DLD1 (cell line): ENCODE results near the gene SRRM5.
"Not testable (repeated sequence)": the region's sequence is repeated elsewhere in the genome, so short reads cannot be mapped to it uniquely, and the experiment has no call there.

Experiments used
- in situ Hi-C: cut with HindIII; loops from 2 replicates; pipeline ENCODE4 v1.10.0; 2017; ENCODE audit warnings: low sequenced_read_pairs

Gene SRRM5

DNA sequence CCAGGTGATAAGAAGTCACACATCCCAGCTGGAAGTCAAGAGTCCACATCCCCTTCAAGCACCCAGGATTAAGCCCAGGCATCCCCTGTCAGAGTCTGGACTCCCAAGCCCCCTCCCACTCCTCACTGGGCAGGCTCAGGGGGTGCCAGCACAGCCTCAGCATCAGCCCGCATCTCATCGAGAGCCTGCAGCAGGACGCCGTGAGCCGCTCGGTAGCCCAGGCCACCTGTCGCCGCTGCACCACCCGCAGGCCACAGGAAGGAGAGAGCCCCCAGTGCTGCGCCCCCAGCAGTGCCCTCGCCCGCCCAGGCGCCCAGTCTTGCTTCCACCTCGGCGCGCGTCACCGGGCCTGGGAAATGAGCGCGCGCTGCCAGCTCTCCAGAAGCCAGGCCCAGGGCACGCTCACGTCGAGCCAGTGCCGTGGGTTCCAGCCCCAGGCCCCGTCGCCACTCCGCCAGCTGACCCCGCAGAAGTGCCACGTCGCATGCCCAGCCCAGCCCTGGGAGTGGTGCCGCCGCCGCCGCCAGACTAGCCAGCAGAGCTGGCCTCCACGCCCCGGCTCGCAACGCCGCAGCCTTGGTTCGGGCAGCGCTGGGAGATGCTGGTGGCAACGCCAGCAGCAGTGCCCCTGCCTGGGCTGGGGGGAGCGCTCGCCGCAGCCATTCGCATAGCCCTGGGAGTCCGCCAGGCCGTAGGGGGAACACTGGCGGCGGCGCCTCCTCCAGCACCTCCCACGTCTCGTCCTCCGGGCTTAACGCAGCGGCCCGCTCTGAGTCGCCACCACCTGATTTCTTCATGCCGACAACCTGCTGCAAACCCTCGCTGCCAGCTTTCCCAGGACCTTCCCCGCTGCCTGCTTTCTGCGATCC is 19.8 kb upstream of the SRRM5 start:
- in situ Hi-C loops, result no loop called here

DNA sequence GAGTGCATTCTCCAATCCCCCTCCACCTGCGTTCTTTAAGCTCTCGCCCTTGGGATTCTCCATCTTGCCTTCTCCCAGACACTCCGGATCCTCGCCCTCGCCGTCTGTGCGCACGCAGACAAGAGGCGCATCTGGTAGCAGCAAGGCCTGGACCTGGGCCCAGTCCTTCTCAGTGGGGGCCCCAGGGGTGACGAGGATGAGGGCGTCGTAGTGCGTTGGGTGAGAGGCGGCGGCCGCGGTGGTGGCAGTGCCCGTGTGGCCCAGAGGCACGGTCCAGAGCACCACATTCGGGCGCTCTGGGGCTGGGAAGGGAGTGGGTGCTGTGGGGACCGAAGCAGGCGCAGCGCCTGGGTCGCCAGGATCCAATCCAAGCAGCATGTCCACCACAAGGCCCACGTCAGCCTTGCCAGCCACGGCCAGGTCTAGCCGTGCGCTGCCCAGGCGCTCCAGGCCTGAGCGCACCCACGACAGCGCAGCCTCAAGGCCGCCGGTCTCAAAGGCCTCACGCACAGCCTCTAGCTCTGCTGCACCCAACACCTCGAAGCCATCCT is 19.0 kb upstream of the SRRM5 start:
- in situ Hi-C loops, result no loop called here

DNA sequence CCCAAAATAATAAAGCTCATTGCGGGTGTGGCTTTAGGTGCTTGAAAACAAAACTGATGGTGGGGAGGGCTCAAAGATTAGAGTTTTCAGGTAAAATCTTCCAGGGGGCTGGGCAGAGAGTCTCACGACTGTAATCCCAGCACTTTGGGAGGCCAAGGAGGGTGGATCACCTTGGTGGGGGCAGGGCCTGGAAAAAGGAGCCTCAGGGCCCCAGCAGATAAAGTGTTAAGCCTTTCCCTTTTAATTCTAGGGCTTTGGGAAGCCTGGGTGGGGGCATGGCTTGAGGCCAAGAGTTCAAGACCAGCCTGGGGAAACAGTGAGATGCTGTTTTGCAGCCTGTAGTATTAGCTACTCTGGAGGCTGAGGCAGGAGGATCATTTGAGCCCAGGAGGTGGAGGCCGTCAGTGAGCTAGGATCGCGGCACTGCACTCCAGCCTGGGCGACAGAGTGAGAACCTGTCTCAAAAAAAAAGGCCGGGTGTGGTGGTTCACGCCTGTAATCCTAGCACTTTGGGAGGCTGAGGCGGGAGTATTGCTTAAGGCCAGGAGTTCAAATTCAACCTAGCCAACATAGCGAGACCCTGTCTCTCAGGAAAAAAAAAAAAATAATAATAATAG is 17.7 kb upstream of the SRRM5 start:
- in situ Hi-C loops, result no loop called here

DNA sequence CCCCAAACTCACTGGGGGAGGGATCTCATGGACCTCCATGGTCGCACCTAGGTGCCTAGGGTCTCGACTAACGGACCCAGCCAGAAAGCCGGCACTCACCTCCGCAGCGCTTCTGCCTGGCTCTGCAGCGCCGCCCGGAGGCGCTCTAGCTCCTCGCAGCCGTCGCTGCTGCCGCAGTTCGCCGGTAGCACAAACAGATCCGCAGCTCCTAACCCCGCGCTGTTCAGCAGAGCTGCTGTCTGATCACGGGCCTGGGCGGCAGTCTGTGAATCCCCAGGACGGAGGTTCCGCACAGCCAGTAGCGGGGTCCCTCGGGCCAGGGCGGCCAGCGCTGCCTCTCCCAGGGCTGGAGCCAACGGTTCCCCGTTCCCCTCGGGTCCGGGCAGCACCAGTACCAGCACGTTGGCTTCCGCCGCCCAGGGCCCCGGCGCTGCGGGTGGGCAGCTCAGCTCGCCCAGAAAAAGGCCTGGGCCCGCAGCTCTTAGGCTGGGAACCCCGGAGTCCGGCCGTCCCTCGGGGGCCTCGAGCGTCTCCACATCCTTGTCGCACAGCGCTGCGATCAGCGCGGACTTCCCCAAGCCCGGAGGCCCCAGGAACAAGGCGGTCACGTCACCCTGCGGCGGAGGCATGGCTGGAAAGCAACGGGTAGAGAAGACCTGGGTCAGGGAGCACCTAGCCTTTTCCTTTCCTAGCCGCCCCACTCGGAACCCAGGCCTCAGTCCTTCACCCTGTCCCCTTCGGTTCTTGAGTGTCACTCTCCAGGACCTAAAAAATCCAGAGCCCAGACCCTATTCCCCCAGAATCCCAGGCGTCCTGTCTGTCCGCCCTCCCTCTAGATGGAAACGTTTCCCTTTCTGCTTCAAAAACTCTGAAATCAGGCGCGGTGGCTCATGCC is 16.9 kb upstream of the SRRM5 start:
- in situ Hi-C loops, result no loop called here

DNA sequence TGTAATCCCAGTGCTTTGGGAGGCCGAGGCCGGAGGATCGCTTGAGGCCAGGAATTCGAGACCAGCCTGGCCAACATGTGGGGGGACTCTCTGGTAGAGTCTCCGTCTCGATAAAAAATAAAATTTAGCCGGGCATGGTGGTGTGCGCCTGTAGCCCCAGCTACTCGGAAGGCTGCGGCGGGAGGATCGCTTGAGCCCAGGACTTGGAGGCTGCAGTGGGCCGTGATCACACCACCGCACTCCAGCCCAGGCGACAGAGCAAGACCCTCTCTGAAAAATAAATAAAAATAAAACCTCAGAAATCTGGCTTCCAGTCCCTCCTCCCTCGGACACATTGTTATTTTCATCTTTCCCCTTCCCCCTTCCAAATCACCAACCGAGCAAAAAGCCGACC is 16.3 kb upstream of the SRRM5 start:
- in situ Hi-C loops, result no loop called here

DNA sequence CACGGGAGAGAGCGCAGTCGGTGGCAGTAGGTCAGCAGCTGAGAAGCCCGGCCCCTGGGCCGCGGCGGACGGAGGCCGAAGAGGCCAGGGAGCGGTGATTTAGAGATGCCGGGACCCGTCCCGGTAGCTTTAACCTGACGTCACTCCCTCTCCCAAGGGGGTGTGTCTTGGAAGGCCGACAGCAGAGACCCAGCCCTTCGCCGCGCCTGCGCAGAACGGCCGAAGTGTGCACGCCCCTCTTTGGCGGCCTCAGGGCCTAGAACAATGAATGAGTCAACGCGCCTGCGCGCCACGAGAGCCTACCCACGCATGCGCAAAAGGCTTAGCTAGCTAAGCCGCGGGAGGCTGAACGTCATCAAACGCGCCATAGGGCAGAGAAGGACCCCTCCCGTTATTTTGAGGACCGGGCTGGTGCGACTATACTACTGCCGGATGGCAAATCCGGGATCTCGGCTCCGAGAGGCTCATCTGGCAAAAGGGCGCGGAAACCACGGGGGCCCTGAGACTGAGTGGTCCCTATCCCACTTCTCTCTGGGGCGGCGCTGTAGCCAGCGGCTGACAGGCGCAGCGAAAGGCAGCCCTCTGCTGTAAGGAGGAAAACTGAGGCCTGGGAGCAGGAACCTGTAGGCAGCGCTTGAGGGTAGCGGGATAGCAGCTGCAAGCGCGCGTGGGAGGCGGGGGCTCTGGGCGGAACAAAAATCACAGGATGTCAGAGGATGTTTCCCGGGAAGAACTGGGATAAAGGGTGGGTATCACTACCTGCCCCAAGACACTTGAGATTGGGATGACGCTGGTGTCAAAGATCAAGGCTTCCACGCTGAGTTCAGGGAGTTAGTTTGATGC is 15.7 kb upstream of the SRRM5 start, which contains the start of the genes IRGQ and ZNF576:
IRGQ (minus strand) TSS at position 136 of the 843 bp plus-strand sequence. CDS start 796 bp downstream, outside the sequence.
ZNF576 (plus strand) TSS at position 597 of the 843 bp plus-strand sequence. CDS start 514 bp downstream, outside the sequence.
- in situ Hi-C loops, result no loop called here

DNA sequence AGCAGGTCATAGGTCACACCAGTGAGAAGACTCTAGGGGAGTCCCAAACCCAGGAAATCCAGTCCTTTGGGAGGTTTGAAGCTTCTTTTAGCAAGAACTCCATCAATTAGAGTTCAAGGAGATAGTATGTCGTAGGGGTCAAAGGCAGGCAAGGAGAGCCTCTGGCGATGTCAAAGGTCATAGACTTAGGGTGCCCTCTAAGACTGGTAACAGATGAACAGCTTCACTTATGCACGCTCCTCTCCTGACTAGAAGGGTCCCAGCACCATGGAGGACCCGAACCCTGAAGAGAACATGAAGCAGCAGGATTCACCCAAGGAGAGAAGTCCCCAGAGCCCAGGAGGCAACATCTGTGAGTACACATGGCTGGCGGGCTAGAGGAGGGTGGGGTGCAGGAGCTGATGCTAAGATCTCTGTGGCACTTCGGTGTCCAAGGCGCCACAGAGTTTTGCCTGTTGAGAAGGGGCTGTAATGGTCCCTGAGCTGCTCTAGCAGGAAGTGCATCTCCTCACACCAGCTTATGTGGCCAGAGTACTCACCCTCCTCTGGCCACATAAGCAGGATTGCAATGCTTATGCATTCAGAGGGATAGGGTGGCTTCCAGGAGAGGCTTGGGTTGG is 14.9 kb upstream of the SRRM5 start:
- in situ Hi-C loops, result no loop called here

DNA sequence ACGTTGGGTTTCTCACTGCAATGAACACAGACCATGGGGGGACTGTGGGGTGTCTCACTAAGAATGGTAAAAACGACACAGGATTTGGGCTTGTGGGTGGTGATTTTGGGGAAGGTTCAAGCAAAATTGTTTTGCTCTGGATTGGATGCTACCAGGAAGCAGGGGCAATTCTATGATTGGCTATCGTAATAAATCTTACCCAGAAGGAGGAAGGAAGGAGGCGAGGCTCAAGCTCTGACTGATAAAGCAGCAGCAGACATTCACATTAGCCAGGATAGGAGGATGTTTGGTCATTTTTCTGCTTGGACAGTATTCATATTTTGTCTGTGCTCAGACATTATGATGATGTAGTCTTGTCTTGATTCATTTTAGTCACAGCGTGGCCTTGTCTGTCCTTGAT is 14.0 kb upstream of the SRRM5 start:
- in situ Hi-C loops, result no loop called here

DNA sequence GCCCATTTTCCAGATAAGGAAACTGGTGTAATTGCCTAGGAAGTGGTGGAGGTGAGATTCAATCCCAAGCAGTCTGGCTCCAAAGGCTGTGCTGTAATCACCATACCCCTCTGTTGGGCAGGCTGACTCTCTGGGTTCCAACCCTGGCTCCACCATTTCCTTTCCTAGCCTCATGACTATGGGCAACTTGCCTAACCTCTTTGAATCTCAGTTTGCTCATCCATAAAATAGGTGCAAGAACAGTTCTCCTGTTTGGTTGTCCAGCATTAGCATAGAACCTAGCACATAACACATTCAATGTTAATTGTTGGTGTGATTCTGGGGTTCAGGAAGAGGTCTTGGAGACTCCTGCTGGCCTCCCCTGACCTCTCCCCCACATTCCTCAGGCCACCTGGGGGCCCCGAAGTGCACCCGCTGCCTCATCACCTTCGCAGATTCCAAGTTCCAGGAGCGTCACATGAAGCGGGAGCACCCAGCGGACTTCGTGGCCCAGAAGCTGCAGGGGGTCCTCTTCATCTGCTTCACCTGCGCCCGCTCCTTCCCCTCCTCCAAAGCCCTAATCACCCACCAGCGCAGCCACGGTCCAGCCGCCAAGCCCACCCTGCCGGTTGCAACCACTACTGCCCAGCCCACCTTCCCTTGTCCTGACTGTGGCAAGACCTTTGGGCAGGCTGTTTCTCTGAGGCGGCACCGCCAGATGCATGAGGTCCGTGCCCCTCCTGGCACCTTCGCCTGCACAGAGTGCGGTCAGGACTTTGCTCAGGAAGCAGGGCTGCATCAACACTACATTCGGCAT is 13.2 kb upstream of the SRRM5 start:
- in situ Hi-C loops, result no loop called here

DNA sequence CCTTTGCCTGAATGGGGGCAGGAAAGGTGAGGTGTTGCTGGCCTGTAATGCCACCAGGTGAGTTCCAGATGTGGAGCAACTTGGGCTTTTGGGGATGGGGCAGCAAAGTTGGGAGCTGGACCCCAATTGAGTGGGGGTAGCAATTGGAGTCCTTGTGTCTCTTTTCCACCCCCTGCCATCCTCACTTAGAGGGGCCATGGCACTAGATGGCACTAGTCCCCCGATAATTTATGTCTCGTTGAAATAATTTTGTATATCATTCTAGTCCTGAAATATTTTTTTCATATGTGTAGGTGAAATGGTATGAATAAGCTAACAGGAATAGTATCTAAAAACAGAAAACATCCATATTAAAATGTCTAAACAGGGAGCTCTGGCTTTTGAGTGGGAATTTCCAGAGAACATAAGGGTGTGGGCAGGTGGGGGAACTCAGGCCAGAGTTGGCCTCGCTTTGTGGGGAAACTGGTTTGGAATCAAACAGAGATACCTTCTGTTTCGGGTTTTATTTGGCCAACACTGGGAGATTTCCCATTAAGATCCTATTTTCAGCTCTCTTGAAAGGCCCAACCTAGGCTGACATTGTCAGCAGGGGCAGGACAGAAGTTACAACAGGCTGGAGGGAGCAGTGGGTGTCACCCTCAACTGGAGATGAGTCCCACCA is 12.1 kb upstream of the SRRM5 start:
- in situ Hi-C loops, result no loop called here

DNA sequence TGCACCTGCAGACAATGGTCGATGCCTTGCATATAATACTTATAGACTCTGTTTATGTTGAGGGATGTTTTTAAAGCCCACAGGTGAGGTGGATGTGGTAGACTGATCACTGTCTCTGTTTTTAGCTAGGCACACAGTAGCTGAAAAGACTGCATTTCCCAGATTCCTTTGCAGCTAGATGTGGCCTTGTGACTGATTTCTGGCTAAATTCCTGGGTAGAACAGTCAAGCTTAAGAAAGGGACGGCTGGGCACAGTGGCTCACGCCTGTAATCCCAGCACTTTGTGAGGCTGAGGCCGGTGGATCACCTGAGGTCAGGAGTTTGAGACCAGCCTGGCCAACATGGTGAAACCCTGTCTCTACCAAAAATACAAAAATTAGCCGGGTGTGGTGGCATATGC is 11.6 kb upstream of the SRRM5 start:
- in situ Hi-C loops, result not testable (repeated sequence)

DNA sequence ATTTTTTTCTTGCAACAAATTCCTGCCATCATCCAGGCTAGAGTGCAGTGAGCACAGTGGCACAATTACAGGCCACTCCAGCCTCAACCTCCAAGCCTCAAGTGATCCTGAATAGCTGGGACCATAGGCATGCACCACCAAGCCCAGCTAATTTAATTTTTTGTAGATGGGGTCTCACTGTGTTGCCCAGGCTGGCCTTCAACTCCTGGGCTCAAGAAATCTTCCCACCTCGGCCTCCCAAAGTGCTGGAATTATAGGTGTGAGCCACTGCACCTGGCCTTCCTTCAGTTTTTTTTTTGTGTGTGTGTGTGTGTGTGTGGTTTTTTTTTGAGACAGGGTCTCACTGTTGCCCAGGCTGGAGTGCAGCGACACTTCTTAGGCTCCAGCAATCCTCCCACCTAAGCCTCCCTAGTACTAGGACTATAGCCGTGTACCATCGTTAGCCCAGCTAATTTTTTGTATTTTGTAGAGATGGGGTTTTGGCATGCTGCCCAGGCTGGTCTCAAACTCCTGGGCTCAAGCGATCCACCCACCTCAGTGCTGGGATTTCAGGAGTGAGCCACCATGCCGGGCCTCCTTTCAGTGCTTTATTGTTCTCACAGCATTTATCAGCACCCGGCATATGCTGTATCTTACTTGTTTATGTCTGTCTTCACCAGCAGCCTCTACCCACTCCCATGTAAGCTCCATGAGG is 5.9 kb upstream of the SRRM5 start:
- in situ Hi-C loops, result no loop called here

DNA sequence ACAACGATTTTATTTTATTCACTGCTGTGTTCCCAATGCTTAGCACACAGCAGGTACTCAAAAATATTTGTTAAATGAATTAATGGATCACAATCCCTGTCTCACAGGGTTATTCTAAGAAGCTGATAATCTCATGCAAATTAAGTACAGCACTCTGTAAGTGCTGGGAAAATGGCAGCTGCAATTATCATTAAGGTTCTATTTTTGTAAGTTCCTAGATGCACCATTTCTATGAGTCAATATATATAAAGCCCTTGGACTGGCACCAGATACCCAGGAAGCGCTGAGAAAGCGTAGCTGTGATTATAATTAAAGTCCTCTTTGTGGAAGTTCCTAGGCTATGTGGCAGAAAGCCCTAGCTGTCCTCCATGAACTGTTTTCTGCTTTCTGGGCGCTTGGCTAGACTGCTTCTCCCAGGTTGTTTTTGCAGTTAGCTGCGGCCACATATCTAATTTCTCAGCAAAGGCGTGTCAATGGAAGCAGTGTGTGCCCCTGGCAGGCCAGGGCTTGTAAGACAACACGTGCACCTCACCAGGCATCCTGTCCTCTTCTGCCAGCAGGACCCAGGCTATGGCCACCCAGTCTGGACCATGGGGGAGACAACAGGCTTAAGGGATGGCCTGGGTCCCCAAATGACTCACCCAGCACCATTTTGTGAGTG is 5.2 kb upstream of the SRRM5 start:
- in situ Hi-C loops, result no loop called here

DNA sequence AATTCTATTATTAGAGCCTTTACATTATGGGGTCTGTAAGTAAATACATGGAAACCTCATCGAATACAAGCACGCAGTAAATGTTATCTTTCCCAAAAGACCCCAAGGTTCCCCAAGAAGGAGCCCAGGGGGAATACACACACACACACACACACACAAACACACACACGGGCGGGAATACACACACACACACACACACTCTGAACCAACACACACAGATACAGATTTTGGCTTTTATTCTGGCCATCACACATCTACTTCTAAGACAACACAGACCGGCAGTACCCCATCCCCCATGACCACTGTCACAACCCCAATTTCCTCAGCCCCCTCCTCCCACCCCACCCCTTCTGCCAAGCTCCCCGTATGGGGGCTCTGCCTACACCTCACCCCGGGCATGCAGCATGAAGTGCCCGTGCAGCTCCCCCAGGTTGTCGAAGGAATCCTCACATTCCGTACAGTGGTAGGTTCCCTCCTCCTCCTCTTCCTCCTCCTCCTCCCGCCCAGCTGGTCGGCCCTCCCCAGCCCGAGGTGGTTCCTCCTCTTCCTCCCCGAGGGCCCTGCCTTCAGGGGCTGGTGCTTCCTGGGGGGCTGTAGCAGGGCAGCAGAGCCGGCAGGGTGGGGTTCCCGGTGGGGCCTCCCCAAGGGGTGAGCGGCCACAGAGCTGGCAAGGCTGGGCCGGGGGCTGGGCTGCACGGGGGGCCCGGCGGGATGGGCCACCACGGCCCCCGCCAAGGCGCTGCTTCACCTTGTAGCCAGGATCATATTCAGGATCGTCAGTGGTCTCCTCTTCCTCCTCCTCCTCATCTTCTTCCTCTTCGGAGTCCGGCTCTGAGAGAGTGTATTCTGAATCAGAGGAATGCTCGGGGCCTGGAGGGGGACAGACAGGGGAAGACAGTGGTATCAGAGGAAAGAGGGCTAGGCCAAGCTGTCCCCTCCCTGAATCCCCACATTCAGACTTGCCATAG is 4.4 kb upstream of the SRRM5 start:
- in situ Hi-C loops, result no loop called here

DNA sequence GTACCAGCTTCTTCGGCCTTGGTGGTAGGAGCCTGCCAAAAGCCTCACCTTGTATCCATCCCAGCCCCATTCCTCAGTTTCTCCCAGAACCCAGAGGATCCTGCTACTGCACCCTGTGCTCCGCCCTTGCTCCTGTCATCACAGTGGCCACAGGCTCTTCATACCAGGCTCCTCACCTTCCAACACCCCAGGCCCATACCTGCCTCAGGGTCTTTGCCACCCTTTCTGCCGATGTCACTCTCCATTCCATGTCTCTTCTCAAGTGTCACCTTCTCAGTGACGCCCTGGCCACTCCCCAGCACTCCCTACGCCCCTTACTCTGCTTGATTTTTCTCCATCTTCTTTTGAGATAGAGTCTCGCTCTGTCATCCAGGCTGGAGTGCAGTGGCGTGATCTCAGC is 2.0 kb upstream of the SRRM5 start:
- in situ Hi-C loops, result no loop called here

DNA sequence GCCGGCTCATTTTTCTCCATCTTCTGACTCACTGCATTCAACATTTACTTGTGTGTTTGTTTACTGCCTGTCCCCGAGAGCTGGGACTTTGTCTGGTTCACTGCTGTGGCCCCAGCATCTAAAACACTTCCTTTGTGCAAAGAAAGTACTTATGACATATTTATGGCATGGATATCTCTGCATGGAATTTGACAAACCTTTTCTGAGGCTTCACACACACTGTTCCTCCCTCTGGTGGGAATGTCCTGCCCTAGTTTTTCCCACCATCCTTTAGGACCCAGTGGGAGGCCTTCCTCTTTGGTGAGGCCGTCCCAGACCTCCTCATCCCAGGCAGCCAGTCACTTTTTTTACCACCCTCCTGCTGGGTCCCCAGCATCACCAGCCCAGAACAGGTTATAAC is 1.4 kb upstream of the SRRM5 start:
- in situ Hi-C loops, result no loop called here
